Stimulated activated CD8-positive, alpha-beta memory T cell treated with anti-CD3 and anti-CD28 coated beads, Interleukin-7, amount 100 ng/mL, for 1 hour (primary cell): ENCODE data around the gene SH3TC2.

Experiments used
- DNase-seq, 2 donors: peaks; one replicate each; pipeline ENCODE4 v3.0.0-alpha.2; 2020; ENCODE audit warnings: low read depth in 2 of 2

SH3TC2 gene

GRCh38 chr5:149060325-149060724 lies 2.5 kb downstream of the SH3TC2 start:
- DNase-seq: no peak

GRCh38 chr5:149056616-149057165 lies 6.2 kb downstream of the SH3TC2 start:
- DNase-seq: no peak

DNA sequence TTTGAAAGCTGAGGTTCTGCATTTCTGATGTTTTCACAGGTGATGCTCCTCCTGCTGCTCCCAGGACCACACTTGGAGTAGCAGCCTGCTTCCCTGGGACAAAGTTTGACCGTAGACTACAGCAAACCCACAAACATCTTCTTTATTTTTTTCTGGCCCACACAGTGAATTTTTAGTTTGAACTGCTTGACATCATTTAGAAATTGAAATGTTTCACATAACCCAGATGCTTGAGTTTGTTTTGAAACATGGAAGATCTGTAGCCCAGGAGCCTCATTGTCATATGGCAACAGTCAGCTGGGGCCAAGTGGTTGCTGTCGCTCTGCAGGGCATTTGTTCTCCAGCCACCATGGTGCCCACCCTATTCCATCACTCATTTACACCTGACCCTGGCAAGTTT lies 8.4 kb downstream of the SH3TC2 start:
- no peak for DNase-seq

DNA sequence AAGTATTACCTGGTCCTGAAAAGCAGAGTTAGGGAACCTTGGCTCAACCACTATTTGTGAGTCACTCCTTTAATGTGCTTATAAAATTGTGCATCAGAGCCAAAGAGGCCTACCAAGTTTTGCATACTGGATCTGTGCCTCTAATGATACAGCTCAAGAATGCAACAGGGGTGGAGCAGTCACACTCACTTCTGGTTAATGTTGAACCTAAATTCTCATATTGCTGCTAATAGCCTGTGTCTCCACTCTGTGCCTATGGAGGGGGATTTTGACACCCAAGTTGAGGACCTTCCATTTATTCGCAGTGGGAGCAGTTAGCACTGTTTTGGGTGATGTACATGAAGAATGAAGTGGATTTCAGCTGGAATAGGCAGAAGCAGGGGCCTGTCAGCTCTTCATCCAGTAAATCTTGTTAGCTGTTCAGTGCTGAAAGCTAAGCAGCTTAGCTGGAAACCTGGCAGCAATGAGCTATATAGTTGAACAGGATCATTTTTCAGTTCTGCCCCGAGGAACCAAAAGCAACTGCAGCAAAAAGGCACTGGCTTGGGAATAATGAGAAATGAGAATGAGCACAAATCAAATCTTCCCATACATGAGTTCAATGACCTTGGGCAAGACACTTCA lies 9.7 kb downstream of the SH3TC2 start:
- no peak for DNase-seq

DNA sequence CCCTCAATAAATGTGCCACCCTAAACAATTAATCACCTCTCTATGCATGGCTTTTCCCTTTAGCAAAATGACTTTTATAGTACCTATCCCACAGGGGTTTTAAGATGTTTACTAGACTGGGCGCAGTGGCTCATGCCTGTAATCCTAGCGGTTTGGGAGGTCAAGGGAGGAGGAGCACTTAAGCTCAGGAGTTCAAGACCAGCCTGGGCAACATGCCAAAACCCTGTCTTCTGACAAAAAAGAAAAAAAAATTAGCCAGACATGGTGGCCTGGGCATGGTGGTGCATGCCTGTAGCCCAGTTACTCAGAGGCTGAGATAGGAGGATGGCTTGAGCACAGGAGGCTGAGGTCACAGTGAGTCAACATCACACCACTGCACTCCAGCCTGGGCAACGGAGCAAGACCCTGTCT lies 13.5 kb downstream of the SH3TC2 start:
- no peak for DNase-seq

GRCh38 chr5:149048811-149049210 lies 14.1 kb downstream of the SH3TC2 start:
- DNase-seq: no peak

DNA sequence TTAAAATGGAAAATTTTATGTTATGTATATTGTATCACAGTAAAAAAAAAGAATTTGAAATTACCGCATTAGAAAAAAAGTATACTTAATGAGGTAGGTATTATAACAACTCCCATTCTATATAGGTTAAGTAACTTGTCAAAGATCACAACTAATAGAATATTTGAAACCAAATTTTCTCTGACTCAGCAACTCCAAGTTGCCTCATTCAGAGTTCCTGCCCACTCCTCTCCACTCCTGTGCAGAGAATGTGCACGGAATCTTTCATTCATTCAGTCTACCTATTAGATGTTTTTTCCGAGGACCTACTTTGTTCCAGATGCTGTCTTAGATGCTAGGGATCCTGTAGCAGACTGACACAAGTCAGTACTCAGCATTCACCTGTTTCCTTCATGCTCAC lies 15.4 kb downstream of the SH3TC2 start:
- DNase-seq: no peak

DNA sequence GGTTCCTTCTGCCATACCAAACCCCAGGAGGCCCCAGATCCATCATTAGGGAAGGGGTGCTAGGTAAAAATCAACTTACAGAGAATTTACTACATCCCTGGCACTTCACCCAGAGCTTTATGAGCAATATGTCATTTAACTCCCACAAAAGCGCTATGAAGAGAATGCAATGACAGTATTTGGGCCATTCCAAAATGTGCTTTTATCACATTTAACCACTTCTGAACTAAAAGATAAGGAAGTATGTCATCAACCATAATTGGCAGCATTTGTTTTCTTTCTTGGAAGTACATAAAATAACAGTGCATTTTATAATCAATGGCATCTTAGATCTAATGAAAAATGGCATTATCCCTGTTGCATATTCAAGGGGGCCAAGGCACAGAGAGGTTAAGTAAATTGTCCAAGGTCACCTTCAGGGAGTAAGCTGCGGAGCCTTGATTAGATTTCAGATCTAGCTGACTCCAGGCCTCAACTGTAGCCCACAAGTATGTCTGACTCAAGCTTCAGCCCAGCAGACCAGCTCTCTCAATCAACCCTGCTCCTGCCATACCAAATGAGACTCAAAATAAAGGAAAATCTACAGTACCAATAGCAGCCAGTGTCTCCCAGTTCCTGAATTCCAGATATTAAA lies 16.5 kb downstream of the SH3TC2 start:
- no peak for DNase-seq

- DNase-seq: no peak
These were observed 17.8 kb downstream of the SH3TC2 start for GRCh38 chr5:149045089-149045460.

DNA sequence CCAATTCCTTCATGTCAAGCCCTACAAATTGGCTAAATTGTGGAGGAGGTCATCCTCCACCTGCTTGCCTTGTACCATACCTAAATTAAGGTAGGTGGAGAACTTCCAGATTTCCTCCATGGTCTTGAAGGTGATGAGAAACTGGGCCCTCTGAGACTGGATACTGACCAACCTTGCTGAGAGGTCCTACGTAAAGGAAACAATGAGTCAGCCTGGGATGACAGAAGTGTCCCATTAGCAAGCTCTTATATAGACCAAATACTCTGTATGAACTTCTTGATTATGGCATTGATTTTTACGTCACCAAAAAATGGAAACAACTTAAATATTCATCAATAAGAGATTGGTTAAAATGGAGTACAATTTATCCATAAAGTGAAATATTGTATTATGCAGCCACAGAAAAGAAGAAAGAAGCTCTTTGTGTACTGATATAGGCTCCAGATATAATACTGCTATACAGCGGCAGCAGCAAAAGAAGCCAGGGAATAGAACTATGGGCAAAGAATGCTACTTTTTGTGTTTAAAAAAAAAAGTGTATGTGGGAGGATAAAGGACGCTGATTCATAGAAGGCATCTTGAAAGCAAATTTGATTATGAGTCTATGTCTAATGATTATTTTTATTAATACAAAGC lies 18.3 kb downstream of the SH3TC2 start:
- no peak for DNase-seq

DNA sequence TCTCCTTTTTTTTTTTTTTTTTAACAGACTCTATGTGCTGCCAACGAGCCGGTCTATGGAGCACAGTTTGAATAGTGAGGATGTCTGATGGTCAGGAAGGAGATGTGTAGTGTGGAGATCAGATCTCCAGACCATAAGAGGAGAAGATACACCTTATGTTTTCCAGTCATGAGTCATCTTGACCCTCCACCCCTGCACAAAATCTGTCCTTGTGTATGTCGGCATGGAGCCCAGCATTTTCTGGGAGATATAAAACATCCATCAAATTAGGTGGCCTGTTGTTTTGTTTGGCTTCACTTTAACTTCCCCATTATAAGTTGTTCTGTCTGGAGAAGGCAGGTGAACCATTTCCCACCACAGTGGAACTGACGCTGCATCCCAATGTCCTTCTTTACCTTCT lies 19.2 kb downstream of the SH3TC2 start:
- DNase-seq: no peak

GRCh38 chr5:149042865-149043264 lies 20.0 kb downstream of the SH3TC2 start:
- DNase-seq: no peak

GRCh38 chr5:149041242-149041641 lies 21.6 kb downstream of the SH3TC2 start:
- no peak for DNase-seq

DNA sequence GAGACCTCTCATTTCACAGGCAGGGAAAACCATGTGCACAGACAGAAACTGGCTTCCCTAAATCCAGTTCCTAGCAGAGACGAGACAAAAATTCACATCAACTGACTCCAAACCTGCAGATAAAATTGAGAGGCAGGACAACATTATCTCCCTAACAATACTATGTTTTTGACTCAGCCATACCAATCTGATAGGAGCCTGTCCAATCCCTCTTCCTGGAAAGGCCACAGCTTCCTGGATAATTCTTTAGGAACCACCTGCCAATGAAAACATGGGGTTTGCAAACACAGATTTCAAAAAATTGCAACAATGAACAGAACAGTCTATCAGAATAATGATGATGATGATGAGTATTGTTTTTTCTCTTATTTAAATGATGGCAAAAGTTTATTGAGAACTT lies 22.4 kb downstream of the SH3TC2 start:
- no peak for DNase-seq

DNA sequence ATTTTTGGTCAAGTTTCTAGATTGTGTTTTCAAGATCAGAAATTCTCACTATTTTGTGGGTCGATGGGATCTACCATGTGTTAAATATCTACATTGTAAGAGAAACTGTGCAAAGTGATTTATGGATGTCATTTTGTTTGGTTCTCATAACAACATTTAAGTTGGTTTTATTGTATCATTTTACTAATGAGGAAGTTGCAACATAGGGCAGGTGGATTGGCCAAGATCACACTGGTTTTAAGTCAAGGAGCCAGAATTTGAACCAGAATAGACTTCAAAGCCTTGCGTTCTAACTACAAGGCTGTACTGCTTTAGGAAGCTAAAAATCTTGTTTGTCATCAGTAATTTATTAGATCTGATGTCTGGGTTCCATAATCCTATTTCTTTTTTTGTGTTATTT lies 23.4 kb downstream of the SH3TC2 start:
- DNase-seq: no peak

GRCh38 chr5:149038336-149039080 lies 24.4 kb downstream of the SH3TC2 start:
- no peak for DNase-seq

DNA sequence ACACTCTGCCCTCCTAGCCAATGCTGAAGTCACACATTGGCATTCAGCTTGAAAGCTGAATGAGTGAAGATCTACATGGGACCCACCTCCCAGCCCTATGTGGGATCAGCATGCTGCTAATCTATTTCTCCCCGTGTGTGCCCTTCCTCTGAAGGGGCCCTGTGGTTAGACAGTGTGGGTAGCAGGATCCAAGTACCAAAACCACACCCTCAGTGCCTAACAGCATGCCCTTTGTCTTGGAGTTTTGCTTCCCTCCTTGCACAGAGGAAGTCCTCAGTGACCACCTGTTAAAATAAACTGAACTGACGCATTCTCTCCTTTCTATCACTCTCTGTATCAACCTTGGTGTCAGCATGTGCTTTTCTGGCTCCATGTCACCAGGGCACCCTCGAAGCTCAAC lies 25.0 kb downstream of the SH3TC2 start:
- DNase-seq: no peak

- DNase-seq: no peak
These were observed 25.9 kb downstream of the SH3TC2 start for GRCh38 chr5:149036970-149037369.

DNA sequence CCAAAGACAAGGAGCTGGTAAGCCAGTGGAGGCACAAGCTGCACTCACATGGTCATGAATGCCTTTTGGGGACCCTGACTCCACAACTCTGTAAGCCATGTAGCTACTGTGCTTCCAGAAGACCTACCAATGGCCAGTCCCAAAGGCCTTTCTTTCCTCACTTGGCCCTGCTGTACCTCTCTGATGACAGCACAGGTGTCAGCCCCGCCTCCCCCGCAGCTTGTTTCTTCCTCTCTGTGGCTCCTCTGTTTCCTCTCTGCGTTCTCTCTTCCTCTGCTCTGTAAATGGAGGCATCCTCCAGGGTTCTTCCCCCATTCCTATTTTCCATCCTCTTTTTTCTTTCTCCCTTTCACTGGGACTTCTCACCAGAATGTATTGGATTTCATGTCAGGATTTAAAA lies 26.7 kb downstream of the SH3TC2 start:
- DNase-seq: no peak

DNA sequence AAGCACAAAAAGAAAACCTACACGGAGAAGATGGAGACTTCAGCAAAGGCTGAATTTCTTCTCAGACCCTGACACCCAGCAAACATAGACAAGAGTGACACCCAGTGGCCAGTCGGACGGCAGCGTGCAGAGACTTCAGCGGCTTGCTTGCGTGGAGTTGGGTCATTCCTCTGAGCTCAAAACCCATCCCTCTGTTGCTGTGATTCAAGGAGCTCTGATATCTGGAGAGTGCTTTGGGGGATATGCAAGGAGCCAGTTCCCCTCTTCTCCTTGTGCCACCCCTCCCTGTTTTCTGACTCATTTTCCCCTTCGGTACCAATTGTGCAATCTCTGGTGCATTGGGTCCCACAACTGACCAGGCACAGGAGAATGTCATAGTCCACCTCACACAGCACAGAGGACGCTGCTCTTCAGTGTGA lies 27.5 kb downstream of the SH3TC2 start:
- DNase-seq: peak; percentile 25 to 38

DNA sequence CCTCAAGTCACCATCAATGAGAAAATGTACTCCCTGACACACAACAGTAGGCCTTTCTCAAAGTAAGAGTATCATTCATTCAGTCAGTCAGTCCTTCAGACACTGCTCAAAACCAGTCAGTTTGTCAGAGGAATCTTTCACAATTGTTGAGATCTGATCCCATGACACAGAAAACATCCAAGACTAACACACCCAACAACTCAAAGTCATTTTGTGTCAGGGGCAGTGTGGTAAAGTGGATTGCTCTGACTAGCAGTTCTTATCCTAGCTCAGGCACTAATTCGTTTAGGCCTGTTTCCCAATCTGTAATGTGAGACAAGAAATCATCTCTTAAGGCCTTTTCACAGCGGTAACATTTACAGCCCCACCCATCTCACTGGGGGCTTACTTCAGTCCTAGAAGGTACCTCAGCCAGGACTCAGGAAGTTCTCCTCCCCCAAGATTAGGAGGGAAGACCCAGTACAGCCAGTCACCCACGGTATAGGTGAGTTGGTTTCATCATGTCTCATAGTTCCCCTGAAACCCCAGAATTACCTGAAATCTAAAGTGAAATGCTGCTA lies 31.9 kb downstream of the SH3TC2 start:
- DNase-seq: no peak

DNA sequence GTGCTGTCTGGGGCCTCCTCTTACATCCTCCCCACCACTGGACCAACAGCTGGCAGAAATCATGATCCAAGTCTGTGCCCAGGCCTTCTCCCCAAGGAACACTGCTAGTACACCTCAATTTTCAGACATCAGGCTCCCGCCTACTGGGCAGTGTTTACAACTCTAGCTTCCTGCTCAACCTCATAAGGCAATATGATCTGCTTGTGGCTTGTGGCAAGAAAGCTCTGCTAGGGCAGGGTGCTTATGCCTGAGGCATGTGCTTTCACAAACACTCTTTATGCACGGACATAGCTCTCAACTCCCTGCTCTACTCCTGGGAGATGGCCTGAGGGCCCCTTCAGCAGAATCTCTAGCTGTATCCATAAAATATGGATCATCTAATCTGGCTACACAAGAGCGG lies 32.5 kb downstream of the SH3TC2 start:
- DNase-seq: no peak
